GM19023 (cell line): ENCODE results near the gene SLC2A6.

Experiments
- ATAC-seq: cut with Tn5 transposase; IDR thresholded peaks from one replicate; pipeline ENCODE4 v1.9.1; 2021; ENCODE audit warnings: mild to moderate bottlenecking, moderate library complexity; ENCODE audit not compliant: unreplicated experiment

SLC2A6 gene

GRCh38 chr9:133441571-133441970 is 37.3 kb downstream of the SLC2A6 start:
- ATAC-seq = no peak

- ATAC-seq = no peak
These were observed 38.0 kb downstream of the SLC2A6 start for GRCh38 chr9:133440874-133441273.

GRCh38 chr9:133439337-133439736 is 39.6 kb downstream of the SLC2A6 start:
- no peak for ATAC-seq

- no peak for ATAC-seq
These were observed 41.0 kb downstream of the SLC2A6 start for GRCh38 chr9:133437753-133438531.

- no peak for ATAC-seq
These were observed 42.2 kb downstream of the SLC2A6 start for GRCh38 chr9:133436681-133437080.

- no peak for ATAC-seq
These were observed 45.5 kb downstream of the SLC2A6 start for GRCh38 chr9:133433351-133433843.

- ATAC-seq = no peak
These were observed 48.7 kb downstream of the SLC2A6 start for GRCh38 chr9:133430244-133430643.

- no peak for ATAC-seq
These were observed 49.2 kb downstream of the SLC2A6 start for GRCh38 chr9:133429641-133430161.

- no peak for ATAC-seq
These were observed 49.7 kb downstream of the SLC2A6 start for GRCh38 chr9:133429214-133429613.

GRCh38 chr9:133428617-133429101 is 50.2 kb downstream of the SLC2A6 start:
- no peak for ATAC-seq

GRCh38 chr9:133427658-133428348 is 51.1 kb downstream of the SLC2A6 start:
- ATAC-seq = no peak

- no peak for ATAC-seq
These were observed 52.9 kb downstream of the SLC2A6 start for GRCh38 chr9:133426011-133426410.

GRCh38 chr9:133425049-133425632 is 53.8 kb downstream of the SLC2A6 start:
- ATAC-seq = no peak

GRCh38 chr9:133424187-133424586 is 54.7 kb downstream of the SLC2A6 start:
- no peak for ATAC-seq

GRCh38 chr9:133423216-133423615 is 55.7 kb downstream of the SLC2A6 start:
- no peak for ATAC-seq

GRCh38 chr9:133421615-133422542 is 57.0 kb downstream of the SLC2A6 start, which contains the start of gene ADAMTS13:
Gene ADAMTS13 (plus strand): TSS chr9:133422367. CDS start chr9:133422444, 77 bp downstream.
- ATAC-seq = no peak
